ENCODE results near the gene COL20A1. TPM values are rescaled to one million over a fixed set of nuclear protein-coding genes. Genes with fewer than 3 reads are reported as not detected.
"Not testable (repeated sequence)": the region's sequence is repeated elsewhere in the genome, so short reads cannot be mapped to it uniquely, and the experiment has no call there.

The COL20A1 gene
- total RNA-seq, 1 experiment from 2014 or later, result not detected

DNA sequence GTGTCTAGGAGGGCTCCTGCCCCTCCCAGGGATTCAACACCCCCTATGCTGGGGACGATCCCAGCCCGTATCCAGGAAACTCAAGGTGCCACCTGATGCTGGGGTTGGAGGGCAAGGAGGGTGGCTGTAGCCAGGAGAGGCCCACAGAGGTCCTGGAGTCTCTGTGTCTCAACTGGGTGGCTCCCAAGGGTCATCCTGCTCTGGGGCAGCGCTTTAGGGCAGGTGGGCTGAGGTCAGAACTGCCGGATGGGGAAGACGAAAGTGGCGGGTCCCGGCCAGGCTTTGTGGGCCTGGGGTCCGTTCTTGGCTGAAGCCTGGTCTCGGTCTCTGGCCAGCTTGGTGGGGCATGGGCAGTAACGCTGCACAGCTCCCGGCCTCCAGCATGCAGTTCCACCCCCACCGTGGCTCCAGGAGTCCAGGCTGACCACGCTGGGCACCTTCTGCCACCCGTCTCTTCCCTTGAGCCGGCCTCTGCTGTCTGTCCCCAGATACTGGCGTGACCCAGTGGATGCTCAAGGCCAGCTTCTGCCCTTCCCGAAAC, 2.8 kb upstream of the COL20A1 start:
- no peak for DNase-seq (ENCODE audit: low spot score)

- DNase-seq (ENCODE audit: low spot score), result peak; percentile 18
Observed at GRCh38 chr20:63290677-63291472, 2.1 kb upstream of the COL20A1 start.

DNA sequence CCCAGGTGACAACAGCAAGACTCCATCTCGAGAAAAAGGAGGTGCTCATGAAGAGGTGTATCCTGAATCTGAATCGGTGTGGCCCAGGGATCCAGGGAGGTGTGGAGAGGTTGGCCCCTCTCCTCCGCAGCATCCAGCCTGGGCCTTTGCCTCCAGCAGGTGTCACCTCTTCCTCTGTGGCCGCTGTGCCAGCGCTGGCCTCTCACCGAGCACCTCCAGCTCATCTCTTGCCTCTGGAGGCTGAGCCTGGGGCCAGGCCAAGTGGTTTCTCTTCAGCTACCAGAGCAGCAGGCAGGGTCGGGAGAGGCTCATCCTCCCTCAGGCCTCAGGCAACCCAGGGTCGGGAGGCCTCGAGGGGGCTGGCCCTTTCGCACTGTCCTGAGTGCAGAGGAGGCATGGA, 1.2 kb upstream of the COL20A1 start:
- no peak for DNase-seq (ENCODE audit: low spot score)

DNA sequence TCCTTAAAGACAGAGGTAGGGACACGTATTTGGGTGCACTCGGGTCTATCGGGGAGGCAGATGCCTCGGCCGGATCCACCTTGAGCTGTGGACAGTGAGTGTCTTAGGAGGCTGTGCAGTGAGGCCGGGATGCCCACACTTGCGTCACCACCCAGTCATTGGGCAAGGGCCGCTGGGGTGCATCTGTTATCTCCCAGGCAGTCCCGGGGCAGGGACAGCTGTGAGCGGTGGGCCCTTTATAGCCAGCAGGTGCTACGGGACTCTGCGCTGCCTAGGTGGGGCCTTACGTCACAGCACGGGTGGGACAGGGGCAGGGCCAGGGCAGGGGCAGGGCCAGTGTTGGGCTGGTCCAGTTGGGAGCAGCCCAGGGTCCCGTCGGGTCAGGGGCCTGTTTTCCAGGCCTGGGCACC, 689 bp upstream of the COL20A1 start:
- DNase-seq (ENCODE audit: low spot score), result no peak

DNA sequence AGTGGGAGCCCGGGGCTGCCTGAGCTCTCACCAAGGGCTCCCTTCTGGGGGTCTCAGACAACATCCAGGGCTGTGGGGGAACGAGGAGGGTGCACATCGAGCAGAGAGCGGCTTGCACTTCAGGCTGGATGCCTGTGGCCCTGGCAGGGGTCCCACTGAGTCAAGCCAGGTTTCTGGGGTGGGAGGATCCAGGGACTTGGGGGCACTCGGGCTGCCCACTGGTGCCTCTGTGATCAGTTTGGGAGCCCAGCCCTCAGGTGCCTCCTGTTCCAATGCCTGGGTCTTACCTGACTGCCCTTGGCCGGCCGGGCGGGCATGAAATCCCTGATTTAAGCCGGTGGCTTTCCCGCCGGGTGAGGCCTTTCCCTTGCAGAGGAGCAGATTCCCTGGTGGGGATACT, 470 bp downstream of the COL20A1 start:
- no peak for DNase-seq (ENCODE audit: low spot score)

- DNase-seq (ENCODE audit: low spot score), result no peak
Observed at GRCh38 chr20:63293871-63294535, 1.0 kb downstream of the COL20A1 start.

DNA sequence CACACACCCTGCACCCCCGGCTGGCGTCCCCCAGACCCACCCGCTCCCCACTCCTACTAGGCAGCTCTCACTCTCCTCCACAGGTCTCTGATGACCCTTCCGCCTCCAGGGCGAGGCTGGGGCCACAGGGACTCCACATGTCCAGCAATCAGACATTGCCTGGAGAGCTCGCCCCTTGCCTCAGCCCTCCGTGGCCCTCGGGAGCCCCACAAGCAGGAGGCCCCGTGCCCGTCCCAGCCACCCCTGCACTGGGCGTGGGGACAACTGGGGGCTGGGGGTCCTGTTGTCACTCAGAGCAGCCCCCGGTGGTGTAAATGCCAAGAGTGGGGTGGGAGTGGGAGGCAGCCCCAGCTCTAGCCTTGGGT, 1.5 kb downstream of the COL20A1 start:
- no peak for DNase-seq (ENCODE audit: low spot score)

GRCh38 chr20:63295018-63295417, 2.0 kb downstream of the COL20A1 start:
- DNase-seq (ENCODE audit: low spot score), result no peak

DNA sequence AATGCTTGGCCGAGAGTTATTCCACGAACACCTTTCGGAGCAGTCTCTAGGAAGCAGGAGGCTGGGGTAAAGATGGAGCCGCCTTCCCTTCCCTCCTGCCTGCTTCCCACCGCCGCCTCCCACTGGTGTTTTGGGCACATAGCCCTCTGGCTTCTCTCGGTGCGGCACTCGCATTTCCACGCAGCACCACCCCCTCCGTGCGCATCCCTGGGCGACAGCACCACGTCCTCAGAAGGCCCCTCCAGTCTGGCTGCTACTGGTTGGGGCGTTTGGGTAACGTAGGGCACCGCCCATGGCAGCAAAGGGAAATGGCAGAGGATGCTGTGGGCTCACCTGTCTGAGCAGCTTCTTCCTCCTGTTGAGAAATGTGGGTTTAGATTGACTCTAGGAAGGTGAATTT, 2.4 kb downstream of the COL20A1 start:
- no peak for DNase-seq (ENCODE audit: low spot score)

DNA sequence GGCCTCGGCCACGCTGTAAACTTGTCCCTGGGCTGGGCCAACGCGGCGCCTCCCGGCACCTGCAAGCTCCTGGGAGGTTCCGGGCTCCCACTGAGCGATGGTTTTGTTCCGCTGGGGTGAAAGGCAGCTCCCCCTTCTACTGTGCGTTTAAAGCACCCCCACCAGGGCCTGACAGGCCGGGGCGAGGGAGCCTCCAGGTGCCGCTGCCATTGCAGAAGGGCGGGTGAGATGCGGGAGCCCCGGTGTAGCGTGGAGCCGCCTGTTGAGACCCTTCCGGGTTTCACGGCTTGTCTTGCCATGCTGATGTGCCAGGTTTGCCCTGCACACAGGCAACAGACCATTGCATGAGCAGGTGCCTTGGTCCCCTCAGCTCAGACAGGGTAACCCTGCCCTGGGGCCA, 2.9 kb downstream of the COL20A1 start:
- no peak for DNase-seq (ENCODE audit: low spot score)

DNA sequence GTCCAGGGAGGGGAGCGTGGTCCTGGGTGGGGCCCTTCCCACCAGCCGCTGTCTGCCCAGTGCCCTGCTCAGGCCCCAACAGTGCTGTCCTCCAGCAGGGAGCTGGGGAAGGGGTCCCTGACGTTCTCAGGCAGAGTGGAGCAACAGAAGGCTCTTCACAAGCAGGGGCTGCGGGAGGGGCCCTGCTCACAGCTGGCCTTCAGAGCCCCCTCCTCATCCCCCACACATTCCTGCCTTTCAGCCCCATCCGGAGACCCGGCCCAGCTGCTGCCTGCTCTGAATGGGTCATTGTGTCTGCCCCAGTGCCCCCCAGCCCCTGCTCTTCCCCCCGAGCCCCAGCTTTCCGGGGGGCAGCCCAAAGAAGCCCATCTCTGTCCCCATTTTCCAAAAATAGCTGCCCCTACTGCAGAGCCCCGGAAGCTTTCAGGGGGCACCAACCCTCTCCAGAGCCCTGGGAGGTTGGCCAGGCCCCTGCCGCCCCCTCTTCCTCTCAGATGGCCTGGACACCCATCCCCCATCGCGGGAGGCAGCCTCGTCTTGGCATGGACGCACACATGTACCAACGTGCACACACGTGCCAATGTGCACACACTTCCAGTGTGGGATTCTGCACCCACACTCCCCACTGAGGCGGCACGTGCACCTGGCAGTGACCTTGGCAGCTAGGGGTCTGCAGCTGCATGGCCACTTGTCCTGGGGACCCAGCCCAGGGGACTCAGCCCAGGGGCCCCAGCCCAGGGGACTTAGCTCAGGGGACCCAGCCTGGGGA, 3.7 kb downstream of the COL20A1 start:
- no peak for DNase-seq (ENCODE audit: low spot score)

GRCh38 chr20:63297371-63297781, 4.4 kb downstream of the COL20A1 start:
- no peak for DNase-seq (ENCODE audit: low spot score)

GRCh38 chr20:63297796-63298572, 5.0 kb downstream of the COL20A1 start:
- DNase-seq (ENCODE audit: low spot score), result no peak

- no peak for DNase-seq (ENCODE audit: low spot score)
Observed at GRCh38 chr20:63298731-63299312, 5.8 kb downstream of the COL20A1 start.

DNA sequence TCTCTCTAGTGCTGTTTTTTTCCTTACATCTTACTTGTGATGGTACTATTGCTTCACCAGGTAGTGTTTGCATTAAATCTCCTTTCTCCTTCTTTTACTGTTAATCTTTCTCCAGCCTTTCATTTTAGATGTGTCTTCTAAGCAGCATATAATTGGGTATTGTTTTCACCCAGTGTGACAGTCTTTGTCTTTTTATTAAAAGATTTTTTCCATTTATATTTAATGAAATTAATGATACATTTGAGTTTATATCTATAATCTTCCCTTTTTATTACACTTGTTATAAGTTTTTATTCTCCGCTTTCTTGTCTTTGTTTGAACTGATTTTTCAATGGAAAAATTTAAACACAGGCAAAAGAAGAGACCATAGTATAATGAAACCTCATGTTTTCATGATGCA, 8.7 kb downstream of the COL20A1 start:
- DNase-seq (ENCODE audit: low spot score), result no peak

DNA sequence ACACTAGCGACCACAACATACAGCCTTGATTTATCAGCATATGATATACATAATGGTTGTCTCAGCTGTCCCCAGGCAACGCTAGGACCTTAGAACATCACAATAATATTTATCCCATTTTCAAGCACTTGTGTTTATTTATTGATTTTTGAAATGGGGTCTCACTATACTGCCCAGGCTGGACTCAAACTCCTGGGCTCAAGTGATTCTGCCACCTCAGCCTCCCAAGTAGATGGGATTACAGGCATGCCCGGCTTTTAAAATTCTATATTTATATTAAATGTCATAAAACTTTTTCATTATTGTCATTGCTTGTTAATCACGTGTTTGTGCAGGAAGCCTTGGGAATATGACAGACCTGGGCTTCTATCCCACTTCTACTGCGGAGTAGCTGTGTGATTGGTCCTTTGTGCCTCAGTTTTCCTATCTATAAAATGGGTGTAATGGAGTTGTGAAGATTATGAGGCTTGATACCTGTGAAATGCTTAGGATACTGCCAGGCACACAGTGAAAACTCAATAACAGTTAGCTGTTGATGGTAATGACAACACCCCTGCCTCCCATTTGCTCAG, 10.2 kb downstream of the COL20A1 start:
- DNase-seq (ENCODE audit: low spot score), result no peak

GRCh38 chr20:63305393-63305792, 12.4 kb downstream of the COL20A1 start:
- DNase-seq (ENCODE audit: low spot score), result no peak

- not testable (repeated sequence) for DNase-seq (ENCODE audit: low spot score)
Observed at GRCh38 chr20:63305933-63306672, 13.1 kb downstream of the COL20A1 start.

GRCh38 chr20:63306673-63307537, 13.9 kb downstream of the COL20A1 start:
- DNase-seq (ENCODE audit: low spot score), result no peak

Measured in A172 (cell line).